ENCODE results near the gene CLDN10.

DNA sequence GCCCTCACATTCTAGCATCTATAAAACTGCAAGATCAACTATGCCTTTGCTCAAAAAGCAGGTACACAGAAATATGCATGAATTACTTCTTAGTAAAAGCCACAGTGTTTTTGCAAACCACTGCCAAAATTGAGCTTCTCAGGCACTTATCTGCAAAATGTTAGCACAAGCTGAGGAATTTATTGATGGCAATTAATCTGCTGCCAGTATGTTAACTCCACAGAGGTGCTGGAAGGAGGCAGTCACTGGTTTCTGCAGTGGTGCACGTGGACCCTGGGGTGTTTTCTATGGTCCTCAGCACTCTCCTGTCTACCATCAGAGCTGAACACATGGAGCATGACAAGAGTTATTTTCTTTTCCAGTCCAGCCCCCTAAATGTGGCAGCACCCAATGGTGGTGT is 44.2 kb downstream of the CLDN10 start:
- TF ChIP-seq CTCF (IDR thresholded peaks at IDR 0.05) (no peak), POLR2A (IDR thresholded peaks at IDR 0.05) (no peak)

Measured in vagina (tissue), 2 donors.